ENCODE measurements around the gene SLC6A19. TPM values are rescaled to one million over a fixed set of nuclear protein-coding genes. Genes with fewer than 3 reads are reported as not detected.

SLC6A19 gene
- total and polyA plus RNA-seq, 2 experiments from 2014 or later, result 5.2 to 5.8 TPM

DNA sequence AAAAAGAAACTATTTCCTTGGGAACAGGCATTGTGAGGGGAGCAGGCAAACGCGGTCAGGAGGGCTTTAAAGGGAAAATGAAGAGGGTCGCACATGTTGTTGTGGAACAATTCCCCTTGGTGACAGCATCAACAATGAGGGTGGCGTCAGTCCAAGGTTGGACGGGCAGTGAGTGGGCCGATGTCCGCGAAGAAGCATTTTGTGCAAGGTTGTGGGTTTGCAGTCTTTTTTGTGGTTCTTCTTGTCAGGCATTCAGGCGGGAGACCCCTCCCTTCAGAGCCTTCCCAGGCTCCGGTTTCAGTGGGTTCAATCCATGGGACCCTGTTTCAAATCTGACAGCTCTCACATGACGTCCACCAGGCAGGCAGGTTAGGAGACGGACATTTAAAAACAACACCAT, 11.1 kb upstream of the SLC6A19 start:
- peaks cover 16% of the 10 kb centered on the region for H3K4me1 ChIP-seq (ENCODE audit: insufficient read depth)
- 86% methylated on average over 12 of the region's 12 CpGs for WGBS (ENCODE audit: low lambda C conversion rate, missing lambda C conversion rate)
- no peaks in the 10 kb centered on the region for H4K20me1 ChIP-seq (ENCODE audit: insufficient read depth, poor library complexity, severe bottlenecking)
- no peak overlapping the region for H3K4me3 ChIP-seq
- H3K79me2 ChIP-seq, result no peaks in the 10 kb centered on the region
- H2AFZ ChIP-seq, result no peak overlapping the region
- H3K9me2 ChIP-seq (replicated peaks; ENCODE audit: insufficient read depth), result no peaks in the 10 kb centered on the region
- no peaks in the 10 kb centered on the region for H3K36me3 ChIP-seq (replicated peaks; ENCODE audit: insufficient read depth, low read depth)
- H3K9me3 ChIP-seq (ENCODE audit: low read depth), result no peaks in the 10 kb centered on the region
- no peaks in the 10 kb centered on the region for H3K27me3 ChIP-seq
- no peak for DNase-seq (ENCODE audit: low spot score)
- no peak overlapping the region for H3K4me2 ChIP-seq
- TF ChIP-seq CTCF (IDR thresholded peaks at IDR 0.05; ENCODE audit: poor library complexity) (no peak), EZH2 (IDR thresholded peaks at IDR 0.05; ENCODE audit: borderline replicate concordance) (no peak), EZH2phosphoT487 (IDR thresholded peaks at IDR 0.05; ENCODE audit: low read depth, severe bottlenecking, unreplicated experiment) (no peak)
- no peak overlapping the region for H3K27ac ChIP-seq

- Histone ChIP-seq H2AFZ (no peak overlapping the region), H3K4me3 (no peak overlapping the region), H4K20me1 (ENCODE audit: insufficient read depth, poor library complexity, severe bottlenecking) (no peaks in the 10 kb centered on the region), H3K4me1 (ENCODE audit: insufficient read depth) (peaks cover 11% of the 10 kb centered on the region), H3K79me2 (no peaks in the 10 kb centered on the region), H3K36me3 (replicated peaks; ENCODE audit: insufficient read depth, low read depth) (no peaks in the 10 kb centered on the region), H3K9me2 (replicated peaks; ENCODE audit: insufficient read depth) (no peaks in the 10 kb centered on the region), H3K27ac (no peak overlapping the region), H3K27me3 (no peaks in the 10 kb centered on the region), H3K4me2 (no peak overlapping the region), H3K9me3 (ENCODE audit: low read depth) (no peaks in the 10 kb centered on the region)
- WGBS (ENCODE audit: low lambda C conversion rate, missing lambda C conversion rate), result 60% methylated on average over 6 of the region's 6 CpGs
- no peak for DNase-seq (ENCODE audit: low spot score)
- no peak for TF ChIP-seq EZH2 (IDR thresholded peaks at IDR 0.05; ENCODE audit: borderline replicate concordance)
- TF ChIP-seq EZH2phosphoT487 (IDR thresholded peaks at IDR 0.05; ENCODE audit: low read depth, severe bottlenecking, unreplicated experiment), result no peak
- TF ChIP-seq CTCF (IDR thresholded peaks at IDR 0.05; ENCODE audit: poor library complexity), result no peak
These were observed 10.6 kb upstream of the SLC6A19 start for GRCh38 chr5:1190837-1191239.

DNA sequence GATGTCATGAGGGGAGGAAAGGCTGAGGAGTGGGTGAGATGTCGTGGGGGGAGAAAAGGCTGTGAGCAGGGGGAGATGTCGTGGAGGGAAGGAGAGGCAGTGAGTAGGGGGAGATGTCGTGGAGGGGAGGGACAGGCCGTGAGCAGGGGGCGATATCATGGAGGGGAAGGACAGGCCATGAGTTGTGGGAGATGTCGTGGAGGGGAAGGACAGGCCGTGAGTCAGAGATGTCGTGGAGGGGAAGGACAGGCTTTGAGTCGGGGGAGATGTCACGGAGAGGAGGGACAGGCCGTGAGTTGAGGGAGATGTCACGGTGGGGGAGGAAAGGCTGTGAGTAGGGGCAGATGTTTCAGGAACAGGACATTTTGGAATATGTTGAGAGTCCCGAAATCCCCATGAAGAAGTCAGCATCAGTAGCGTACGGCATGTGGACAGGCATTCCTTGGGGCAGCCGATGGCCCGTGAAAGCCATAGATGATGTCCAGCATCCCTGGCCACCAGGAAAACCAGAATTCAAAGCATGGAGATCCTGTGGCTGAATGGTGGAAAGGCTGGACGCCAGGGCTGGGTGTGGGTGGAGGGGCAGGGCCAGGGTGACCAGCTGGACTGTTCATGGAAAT, 8.3 kb upstream of the SLC6A19 start:
- Histone ChIP-seq H3K4me1 (ENCODE audit: insufficient read depth) (no peaks in the 10 kb centered on the region), H3K9me2 (replicated peaks; ENCODE audit: insufficient read depth) (no peaks in the 10 kb centered on the region), H3K36me3 (replicated peaks; ENCODE audit: insufficient read depth, low read depth) (no peaks in the 10 kb centered on the region), H4K20me1 (ENCODE audit: insufficient read depth, poor library complexity, severe bottlenecking) (no peaks in the 10 kb centered on the region), H3K79me2 (no peaks in the 10 kb centered on the region), H3K4me2 (no peak overlapping the region), H3K27ac (no peak overlapping the region), H2AFZ (no peak overlapping the region), H3K27me3 (no peaks in the 10 kb centered on the region), H3K4me3 (no peak overlapping the region), H3K9me3 (ENCODE audit: low read depth) (no peaks in the 10 kb centered on the region)
- 87% methylated on average over 9 of the region's 18 CpGs for WGBS (ENCODE audit: low lambda C conversion rate, missing lambda C conversion rate)
- TF ChIP-seq CTCF (IDR thresholded peaks at IDR 0.05; ENCODE audit: poor library complexity) (no peak), EZH2 (IDR thresholded peaks at IDR 0.05; ENCODE audit: borderline replicate concordance) (no peak), EZH2phosphoT487 (IDR thresholded peaks at IDR 0.05; ENCODE audit: low read depth, severe bottlenecking, unreplicated experiment) (no peak)
- DNase-seq (ENCODE audit: low spot score), result no peak
